ENCODE data around the gene ZNF24.

ZNF24 gene

DNA sequence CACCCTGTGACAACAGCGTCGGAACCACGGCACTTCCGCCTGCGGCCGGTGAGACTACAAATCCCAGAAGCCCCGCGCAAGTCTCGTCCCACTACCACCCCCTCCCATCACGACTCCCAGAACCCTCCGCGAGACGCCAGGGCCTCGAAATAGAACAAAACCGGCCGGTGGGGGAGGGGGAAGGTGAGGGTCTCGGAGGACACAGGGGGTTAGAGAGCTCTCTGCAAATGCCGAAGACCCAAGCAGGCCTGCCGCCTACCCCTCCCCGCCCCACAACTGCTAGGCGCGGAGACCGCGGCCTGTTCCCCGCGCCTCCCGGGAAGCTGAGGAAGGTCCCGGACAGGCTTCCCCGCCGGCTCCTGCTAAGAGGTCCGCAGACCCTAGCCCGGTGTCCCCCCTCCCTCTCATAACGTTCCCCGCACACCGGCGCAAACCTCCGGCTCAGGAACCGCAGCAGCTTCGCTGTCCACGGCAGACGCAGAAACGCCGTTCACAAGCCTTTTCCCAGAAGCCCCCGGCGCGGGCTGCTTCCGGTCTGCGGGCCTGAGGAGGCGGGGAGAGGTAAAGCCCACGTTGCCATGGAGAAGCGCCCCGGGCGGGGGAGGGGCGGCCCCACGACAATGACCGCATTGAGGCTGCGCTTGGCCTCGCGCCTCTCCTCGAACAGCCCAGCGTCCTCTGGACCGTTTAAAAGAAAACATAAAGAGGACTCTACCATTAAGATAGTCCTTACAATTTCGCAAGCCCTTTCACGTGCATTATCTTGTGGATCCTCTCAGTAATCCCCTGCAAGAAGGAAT is at the start of gene ZNF24:
ZNF24 (minus strand) TSS at position 485 of the 800 bp plus-strand sequence. CDS start 3,770 bp downstream, outside the sequence.
- DNase-seq = peak; percentile 95 to 97

DNA sequence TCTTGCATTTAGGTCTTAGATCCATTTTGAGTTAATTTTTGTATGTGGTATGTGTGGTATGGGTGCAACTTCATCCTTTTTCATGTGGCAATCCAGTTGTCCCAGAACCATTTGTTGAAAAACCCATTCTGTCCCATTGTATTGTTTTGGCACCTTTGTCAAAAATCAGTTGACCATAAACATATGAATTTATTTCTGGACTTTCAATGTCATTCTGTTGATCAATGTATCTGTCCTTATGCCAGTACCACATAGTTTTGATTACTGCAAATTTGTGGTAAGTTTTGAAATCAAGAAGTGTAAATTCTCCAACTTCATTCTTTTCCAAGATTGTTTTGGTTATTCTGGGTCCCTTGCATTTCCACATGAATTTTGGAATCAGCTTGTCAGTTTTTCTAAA is 49.5 kb upstream of the ZNF24 start:
- no peak for DNase-seq

DNA sequence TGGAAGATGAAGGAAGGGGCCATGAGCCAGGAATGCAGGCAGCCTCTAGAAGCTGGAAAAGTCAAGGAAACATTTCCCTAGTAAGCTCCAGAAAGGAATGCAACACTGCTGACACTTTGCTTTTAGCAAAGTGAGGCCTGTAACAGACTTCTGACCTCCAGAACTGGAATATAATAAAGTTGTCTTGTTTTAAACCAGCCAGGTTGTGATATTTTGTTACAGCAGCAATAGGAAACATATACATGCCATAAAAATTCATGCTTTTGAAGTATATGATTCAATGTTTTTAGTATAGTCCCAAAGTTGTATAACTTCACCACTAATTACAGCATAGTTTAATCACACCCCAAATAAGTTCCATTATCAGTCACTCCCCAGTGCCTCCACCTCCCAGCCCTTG is 48.2 kb upstream of the ZNF24 start:
- no peak for DNase-seq

DNA sequence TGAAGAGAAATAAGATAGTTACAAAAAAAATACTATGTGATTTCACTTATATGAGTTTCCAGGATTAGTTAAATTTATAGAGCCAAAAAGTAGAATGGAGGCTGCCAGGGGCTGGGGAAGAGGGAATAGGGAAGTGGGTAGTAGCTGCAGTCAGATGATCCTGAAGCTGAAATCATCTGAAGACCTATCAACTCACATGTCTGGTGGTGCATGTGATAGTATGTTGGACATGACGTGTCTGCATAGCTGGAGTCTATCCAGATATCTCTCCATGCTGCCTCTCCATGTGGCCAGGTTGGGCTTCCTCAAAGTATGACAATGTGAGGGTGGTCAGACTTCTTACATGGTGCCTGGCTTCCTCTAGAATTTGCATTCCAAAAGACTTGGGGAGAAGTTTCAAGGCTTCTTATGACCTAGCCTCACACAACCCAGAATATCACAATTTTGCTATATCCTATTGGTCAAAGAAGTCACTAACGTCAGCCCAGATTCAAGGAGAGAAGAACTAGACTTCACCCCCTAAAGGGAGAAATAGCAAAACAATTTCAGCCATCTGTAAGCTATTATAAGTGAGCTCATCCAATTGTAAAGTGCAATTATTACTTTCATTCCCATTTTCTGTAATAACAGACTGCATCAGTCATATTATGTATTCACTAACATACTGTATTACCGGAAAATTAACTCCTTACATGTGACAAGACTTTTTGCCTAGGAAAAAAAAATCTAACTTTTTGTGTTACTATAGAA is 46.9 kb upstream of the ZNF24 start:
- DNase-seq = no peak

DNA sequence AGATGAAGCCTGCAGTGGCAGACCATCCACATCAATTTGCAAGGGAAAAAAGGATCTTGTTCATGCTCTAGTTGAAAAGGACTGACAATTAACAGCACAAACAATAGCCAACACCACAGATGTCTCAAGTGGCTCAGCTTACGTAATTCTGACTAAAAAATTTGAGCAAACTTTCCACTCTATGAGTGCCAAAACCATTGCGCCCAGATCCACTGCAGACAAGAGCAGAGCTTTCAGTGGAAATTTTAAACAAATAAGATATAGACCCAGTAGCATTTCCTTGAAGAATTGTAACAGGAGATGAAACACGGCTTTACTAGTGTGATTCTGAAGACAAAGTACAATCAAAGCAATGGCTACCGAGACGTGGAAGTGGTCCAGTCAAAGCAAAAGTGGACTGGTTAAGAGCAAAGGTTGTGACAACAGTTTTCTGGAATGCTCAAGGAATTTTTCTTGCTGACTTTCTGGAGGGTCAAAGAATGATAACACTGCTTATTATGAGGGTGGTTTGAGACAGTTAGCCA is 44.9 kb upstream of the ZNF24 start:
- no peak for DNase-seq

DNA sequence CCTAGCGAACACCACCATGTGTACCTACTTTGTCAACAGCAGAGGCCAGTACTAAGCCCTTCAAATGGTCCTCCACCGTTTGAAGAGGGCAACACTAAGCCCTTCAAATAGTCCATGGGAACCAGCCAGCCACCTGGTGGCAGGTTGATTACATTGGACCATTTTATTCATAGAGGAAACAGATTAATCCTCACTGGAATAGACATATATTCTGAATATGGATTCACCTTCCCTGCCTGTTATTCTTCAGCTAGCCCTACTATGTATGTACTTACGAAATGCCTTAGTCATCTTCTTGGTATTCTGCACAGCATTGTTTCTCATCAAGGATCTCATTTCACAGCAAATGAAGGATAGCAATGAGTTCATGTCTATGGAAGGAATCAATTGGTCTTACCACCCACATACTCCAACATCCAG is 42.9 kb upstream of the ZNF24 start:
- DNase-seq = no peak

DNA sequence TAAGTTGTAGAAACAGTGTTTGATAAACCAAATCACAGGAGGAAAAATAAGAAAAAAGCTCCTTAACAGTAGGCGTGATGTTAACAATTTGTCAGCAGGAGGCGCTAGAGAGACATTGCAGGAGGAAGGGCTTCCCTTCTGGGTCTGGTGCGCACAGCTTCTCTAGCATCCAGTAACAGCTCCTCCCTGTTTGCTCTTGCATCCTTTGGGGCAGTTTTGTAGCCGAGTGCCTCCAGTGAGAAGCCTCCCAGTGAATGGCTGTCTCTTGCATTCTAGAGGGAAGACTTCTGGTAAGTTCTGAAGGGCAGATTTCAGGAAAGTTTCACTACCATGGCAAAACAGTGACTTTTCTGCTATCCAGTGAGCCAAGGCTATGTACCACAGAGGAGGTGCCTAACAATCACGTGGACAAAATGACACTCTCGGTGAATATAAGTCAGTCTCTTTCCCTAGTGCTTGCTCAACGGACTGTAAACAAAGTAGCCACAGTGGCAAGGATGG is 42.4 kb upstream of the ZNF24 start:
- DNase-seq = peak; percentile 48 to 64

DNA sequence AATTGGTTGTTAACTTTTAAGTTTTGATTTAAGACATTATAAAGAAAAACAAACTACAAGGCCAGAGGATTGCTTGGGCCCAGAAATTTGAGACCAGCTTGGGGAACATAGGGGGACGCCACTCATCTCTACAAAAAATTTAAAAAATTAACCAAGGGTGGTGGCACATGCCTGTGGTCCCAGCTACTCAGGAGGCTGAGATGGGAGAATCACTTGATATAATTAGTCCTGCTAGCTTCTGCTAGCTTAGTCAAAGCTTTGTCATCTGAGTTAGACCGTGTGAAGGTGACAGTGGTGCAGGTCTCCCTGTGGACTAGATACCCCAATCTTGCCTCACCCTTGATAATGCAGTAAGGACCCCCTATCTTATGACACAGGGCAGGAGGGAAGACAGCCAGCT is 38.9 kb upstream of the ZNF24 start:
- no peak for DNase-seq

DNA sequence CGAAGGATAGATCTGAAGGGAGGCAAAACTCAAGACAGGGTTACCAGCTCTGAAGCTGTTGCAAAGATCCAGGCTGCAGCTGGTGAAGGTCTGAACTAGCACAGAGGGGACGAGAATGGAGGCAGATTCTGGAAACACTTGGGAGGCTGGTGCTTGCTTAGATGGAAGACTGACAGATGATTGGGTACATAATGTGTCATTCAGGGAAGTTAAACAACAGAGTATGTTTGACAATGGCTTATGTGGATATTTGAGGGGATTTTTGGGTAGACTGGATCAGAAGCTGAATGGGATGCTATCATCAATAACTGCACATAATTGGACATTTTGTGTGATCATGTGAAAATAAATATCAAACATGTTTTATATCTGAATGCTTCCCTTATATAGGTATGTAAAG is 35.2 kb upstream of the ZNF24 start:
- no peak for DNase-seq

DNA sequence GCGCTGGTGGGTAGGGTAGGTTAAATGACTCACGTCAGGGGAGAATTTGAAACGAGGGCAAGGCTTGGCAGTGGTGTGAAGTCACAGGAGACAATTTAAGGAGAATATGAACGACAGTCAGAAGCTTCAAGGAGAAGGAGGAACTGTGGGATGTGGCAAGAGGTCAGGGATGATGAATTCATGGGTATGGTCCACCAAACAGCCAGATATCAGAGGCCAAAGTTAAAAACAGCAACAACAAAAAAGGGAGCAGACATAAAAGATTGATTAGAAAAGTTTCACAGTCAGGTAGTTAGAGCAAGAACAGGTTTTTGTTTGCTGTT is 34.3 kb upstream of the ZNF24 start:
- DNase-seq = no peak

DNA sequence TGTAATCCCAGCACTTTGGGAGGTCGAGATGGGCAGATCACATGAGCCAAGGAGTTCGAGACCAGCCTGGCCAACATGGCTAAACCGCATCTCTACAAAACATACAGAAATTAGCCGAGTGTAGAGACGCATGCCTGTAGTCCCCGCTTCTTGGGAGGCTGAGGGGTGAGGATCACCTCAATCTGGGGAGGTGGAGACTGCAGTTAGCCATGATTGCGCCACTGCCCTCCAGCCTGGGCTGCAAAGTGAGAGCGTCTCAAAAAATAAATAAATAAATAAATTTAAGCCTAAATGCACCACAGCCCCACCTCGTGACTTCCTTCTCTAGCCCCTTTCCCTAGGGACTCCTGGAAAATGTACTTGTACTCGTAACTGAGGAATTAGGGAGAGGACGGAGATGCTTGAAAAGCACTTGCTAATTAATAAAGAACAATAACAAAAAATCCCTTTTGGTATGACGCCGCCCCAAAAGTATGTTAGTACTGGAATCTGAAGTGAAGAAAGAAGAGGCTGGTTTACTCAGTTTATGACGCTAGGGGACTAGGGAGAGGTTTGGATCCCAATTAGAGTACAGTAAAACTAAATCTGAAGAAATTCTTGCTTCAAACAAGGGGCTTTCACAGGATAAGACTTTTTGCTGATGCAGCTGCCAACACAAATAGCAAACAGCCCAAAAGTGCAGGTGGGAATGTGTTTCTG is 33.8 kb upstream of the ZNF24 start:
- no peak for DNase-seq

DNA sequence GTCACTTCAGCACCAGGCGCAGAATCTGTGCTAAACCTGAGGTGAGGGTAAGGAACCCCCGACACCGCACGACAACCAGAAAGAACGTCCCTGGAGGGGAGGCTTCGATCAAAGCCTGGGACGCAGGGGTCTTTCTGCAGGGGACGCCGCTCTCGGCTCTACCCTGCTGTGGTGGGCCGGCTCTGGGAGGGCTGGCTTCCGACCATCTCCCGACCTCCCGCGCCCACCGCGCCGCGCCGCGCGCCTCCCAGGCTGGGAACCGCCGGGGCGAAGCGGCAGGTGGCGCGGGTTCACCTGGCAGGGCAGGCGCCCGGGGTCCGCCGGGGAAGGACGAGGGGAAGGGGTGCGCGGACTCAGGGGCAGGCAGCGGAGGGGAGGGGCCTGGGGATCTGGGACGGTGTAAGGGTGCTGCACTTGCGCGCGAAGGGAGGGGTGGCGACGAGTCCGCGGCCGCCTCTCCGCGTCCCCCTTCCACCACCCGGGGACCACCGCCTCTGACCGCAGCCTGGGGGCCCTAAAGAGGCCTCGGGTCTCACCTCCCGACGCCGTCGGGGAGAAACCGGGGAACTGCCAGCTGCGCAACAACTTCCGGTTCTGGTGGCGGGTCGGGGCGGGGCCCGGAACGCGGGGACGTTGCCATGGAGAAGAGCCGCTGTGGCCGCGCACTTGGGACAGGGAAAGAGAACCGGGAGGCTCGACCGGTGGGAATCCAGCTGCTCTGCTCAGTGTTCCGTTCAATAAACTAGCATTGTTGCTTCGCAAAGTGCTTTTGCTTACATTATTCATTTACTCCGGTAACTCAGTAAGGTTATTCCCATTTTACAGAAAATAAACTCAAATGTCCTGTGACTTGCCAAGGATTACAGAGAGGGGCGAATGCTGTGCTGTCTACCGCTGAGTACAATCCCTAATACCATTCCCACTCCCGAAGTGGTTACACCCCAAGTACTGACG is 32.8 kb upstream of the ZNF24 start, which contains the start of gene ZNF396:
ZNF396 (minus strand) TSS at position 596 of the 954 bp plus-strand sequence. CDS start 3,045 bp downstream, outside the sequence.
- peak; percentile 61 to 65 for DNase-seq

DNA sequence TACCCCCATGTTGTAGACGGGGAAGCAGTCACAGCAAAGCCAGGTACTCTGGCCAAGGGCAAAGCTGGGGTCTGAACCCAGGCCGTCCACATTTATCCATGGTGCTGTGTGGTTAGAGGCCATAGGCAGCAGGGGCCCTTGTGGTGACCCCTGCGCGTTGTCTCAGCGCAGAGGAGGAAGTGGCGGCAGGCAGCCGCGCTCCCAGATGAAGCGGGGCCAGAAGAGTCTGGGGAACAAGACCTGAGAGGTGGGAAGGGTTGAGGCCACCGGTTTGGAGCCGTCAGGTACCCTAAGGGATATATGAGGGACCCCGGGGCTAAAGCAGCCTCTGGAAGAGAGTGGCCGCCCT is 32.1 kb upstream of the ZNF24 start:
- peak in 1 of 2 experiments; percentile 14 for DNase-seq

DNA sequence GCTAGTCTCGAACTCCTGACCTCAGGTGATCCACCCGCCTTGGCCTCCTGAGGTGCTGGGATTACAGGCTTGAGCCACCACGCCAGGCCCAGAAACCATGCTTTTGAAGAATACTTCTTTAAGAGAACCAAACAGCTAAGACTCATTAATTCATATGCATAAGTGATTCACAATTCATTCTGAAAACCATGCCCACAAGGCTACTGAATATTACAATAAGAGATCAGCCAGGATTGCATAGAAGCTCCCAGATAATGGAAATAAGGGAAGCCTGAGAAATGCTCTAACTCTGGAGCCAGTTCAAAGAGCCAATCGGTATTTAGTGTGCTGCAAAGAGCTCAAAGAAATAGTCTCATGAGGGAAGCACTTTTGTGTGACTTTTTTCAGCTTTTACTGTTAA is 30.5 kb upstream of the ZNF24 start:
- DNase-seq = no peak

DNA sequence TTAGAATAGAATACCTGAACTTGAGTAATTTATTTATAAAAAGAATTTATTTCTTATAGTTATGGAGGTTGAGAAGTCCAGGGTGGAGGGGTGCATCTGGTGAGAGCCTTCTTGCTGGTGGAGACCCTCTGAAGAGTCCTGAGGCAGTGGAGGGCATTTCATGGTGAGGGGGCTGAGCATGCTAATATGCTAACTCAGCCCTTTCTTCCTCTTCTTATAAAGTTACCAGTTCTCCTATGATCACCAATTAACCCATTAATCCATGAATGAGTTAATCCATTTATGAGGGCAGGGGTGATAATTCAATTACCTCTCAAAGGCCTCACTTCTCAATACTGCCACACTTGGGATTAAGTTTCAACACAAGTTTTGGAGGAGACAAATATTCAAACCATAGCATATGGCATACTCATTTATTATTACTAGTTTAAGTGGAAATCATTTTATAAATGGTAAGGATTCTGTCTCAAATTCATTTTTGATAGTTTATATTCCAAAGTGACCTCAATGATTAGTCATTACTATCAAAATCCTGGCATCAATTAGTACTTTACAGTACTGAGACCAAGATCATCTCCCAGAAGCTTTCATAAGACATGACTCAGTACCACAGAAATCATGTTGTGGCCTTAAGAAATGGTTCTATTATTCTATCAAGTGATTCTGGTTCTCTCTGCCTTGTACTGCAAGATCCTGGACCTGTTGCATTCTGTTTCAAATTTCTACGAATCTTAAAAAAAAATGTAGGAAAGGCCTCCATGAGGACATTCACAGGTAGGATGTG is 27.4 kb upstream of the ZNF24 start:
- no peak for DNase-seq

DNA sequence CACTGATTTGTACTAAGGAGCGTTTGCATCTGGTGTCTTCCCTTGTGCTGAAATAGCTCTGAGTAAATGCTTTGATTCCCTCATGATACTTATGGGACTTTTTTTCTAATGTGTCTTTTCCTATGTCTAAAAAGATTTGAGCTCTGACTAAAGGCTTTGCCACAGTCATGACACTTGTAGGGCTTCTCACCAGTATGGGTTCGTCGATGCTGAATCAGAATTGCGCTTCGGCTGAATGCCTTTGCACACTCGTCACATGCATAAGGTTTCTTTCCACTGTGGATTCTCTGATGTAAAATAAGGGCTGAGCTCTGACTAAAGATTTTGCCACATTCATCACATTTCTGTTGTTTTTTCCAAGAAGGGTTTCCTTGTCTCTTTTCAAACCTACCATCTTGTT is 24.9 kb upstream of the ZNF24 start:
- no peak for DNase-seq

DNA sequence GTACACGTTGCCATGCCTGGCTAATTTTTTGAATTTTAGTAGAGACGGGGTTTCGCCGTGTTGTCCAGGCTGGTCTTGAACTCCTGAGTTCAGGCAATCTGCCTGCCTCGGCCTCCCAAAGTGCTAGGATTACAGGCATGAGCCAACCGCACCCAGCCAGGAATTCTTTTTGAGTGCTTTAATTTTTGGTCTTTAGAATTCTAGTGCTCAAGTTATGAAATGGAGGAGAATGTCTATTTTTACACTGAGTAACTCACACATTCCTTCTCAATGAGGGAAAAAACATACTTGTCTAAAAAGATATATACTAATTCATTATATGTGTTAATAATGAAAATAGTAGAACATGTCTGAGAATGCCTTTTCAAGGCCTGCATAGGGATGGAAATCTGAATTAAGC is 24.4 kb upstream of the ZNF24 start:
- no peak for DNase-seq

DNA sequence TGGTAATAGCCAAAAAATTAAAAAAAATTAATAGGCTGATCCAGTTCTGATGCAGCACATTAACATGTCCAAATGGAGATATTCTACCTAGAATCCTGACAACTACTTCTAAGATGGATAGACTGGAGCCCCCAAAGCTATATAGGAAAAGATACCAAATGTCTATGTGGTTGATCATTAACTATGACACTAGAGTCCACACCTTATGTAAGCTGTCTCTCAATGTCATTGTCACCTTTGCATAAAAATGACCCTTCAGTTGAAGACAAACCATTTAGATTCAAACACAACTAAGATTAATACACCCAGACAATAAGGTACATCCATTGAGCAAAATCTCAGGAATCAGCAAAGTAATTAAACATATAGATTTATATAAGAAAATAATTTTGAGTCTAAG is 18.3 kb upstream of the ZNF24 start:
- DNase-seq = no peak

DNA sequence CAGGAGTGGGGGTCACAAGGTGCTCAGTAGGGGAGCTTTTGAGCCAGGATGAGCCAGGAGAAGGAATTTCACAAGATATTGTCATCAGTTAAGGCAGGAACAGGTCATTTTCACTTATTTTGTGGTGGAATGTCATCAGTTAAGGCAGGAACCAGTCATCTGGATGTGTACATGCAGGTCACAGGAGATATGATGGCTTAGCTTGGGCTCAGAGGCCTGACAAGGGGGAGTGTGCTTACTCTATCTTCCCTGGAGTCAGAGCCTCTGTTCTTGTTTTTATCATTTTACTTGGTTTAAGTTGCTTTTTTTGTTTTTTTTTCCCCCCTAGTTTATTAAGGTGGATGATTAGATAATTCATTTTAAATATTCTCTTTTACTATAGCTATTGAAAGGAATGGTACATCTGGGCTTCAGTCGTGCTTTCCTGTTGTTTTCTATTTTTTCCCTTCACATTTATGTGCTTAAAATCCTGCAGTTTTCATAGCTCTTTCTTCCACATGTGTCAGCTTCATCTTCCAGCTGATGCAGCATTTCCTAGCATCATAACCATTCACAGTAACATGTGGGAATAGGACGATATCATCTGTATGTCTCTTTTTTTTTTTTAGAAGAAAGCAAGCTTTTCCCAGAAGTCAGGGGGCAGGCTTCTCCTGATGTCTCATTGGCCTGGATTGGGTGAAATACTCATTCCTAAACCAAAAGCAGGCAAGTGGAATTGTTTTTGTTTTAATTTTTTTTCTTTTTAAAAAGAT is 17.5 kb upstream of the ZNF24 start:
- DNase-seq = no peak

DNA sequence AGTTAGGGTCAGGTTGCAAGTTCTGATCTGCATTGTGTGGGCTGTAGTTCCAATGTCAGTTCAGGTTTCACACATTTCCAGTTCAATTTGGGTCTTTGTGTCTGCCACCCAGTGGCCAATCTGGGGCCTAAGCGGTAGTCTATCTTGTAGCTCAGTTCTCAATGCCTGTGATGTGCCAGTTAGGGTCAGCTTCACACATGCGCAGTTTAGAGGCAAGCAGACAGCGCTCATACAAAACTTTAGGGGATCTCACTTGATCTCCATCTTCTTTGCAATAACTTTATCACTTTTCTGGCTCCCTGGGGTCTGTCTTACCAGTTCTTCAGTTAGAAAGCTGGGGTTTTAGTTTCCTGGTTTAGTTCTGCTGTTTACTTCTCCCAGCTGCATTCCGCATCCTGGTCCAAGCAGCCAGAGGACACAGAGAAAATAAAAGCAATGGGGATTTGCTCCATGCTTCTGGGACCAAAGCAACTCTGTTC is 11.0 kb upstream of the ZNF24 start:
- peak; percentile 21 to 43 for DNase-seq
